Upper lobe of right lung (tissue), 1 donor: Measurements from ENCODE around the gene NKAPD1. TPM values are rescaled to one million over a fixed set of nuclear protein-coding genes. Genes with fewer than 3 reads are reported as not detected.
A peak's percentile ranks its signal among the peaks of the same experiment; 100 is the strongest.

Source experiments
- ATAC-seq: fragments of 200-7000 bp; cut with Tn5 transposase; one replicate; pipeline ENCODE4 v1.9.1; 2020; ENCODE audit warnings: mild to moderate bottlenecking, moderate library complexity
- DNase-seq: peaks from one replicate; pipeline ENCODE4 v3.0.0-alpha.2; 2020
- H3K27ac ChIP-seq: fragments of 200-600 bp; one replicate; pipeline ENCODE4 v1.8.0; 2022
- H3K27me3 ChIP-seq: fragments of 200-600 bp; one replicate; pipeline ENCODE4 v1.8.0; 2022; ENCODE audit warnings: mild to moderate bottlenecking
- H3K36me3 ChIP-seq: fragments of 200-600 bp; one replicate; pipeline ENCODE4 v1.8.0; 2022
- H3K4me1 ChIP-seq: fragments of 200-600 bp; one replicate; pipeline ENCODE4 v1.8.0; 2022
- H3K4me3 ChIP-seq: fragments of 200-600 bp; one replicate; pipeline ENCODE4 v1.8.0; 2022; ENCODE audit warnings: mild to moderate bottlenecking
- H3K9me3 ChIP-seq: fragments of 200-600 bp; one replicate; pipeline ENCODE4 v1.8.0; 2022
- intact Hi-C: fragments of 100-400 bp; cut with DNase I; formaldehyde crosslinking; loops from one replicate; pipeline ENCODE4 v1.11.0; 2022
- total RNA-seq: library from RNA; stranded (reverse); fragmentation: NEBNext Ultra II Directional; extraction: Animal tissue kit (Norgen Biotek cat#: 25700); gene quantifications from one replicate; pipeline ENCODE4 v1.2.1, GENCODE V29; 2021
- TF ChIP-seq, protein P1 (sequence below): fragments of 200-600 bp; IDR thresholded peaks from one replicate; pipeline ENCODE4 v1.8.0; 2022; ENCODE audit warnings: antibody characterized with exemption
- donor health status: DM: no; HTN: yes; CAD: no; lungs with severe emphysema.

Gene NKAPD1
- total RNA-seq, 1 donor from 2014 or later: 18.9 TPM

DNA sequence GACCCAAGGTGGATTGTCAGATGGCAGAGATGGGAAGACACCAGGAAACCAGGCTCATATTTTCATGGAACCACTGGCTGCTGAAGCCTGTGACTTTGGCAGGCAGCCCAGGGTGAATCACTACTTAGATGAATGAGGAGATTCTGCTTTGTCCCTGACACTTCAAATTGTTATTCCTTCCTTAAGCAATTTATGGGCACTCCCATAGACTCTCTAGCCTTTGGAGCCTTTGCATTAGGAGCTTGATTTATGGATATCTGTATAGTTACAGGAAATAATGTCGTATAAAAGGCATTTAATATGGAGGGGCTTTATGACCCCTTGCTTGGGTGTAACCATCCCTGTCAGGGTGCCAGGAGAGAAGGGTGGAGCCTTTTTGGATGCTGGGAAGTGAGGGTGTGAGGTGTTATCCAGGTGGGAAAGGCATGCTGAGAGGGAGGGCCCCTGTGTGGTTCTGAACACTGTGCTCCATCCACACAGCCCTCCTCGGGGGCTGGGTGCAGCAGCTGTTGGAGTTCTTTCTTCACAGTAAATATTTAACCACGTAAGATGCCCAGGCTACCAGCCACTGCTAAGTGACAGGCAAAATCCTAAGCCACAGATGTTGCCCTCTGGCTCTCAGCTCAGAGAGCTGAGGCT, 54.5 kb downstream of the NKAPD1 start:
- TF ChIP-seq, protein P1, sequence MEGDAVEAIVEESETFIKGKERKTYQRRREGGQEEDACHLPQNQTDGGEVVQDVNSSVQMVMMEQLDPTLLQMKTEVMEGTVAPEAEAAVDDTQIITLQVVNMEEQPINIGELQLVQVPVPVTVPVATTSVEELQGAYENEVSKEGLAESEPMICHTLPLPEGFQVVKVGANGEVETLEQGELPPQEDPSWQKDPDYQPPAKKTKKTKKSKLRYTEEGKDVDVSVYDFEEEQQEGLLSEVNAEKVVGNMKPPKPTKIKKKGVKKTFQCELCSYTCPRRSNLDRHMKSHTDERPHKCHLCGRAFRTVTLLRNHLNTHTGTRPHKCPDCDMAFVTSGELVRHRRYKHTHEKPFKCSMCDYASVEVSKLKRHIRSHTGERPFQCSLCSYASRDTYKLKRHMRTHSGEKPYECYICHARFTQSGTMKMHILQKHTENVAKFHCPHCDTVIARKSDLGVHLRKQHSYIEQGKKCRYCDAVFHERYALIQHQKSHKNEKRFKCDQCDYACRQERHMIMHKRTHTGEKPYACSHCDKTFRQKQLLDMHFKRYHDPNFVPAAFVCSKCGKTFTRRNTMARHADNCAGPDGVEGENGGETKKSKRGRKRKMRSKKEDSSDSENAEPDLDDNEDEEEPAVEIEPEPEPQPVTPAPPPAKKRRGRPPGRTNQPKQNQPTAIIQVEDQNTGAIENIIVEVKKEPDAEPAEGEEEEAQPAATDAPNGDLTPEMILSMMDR: no peak
- Histone ChIP-seq H3K27me3 (no peaks in the 10 kb centered on the region), H3K27ac (no peak overlapping the region), H3K36me3 (no peaks in the 10 kb centered on the region), H3K4me1 (peaks cover 6% of the 10 kb centered on the region), H3K9me3 (no peaks in the 10 kb centered on the region), H3K4me3 (no peak overlapping the region)
- intact Hi-C loops: no loop called here
- ATAC-seq (no peak), DNase-seq (no peak)

GRCh38 chr11:112129656-112130055, 55.6 kb downstream of the NKAPD1 start:
- no peak overlapping the region for H3K4me3 ChIP-seq
- intact Hi-C loops: no loop called here
- H3K36me3 ChIP-seq: no peaks in the 10 kb centered on the region
- TF ChIP-seq, protein P1: no peak
- H3K9me3 ChIP-seq: no peaks in the 10 kb centered on the region
- no peak overlapping the region for H3K27ac ChIP-seq
- peak; percentile 87 for ATAC-seq
- DNase-seq: no peak
- H3K4me1 ChIP-seq: peaks cover 6% of the 10 kb centered on the region
- no peaks in the 10 kb centered on the region for H3K27me3 ChIP-seq

DNA sequence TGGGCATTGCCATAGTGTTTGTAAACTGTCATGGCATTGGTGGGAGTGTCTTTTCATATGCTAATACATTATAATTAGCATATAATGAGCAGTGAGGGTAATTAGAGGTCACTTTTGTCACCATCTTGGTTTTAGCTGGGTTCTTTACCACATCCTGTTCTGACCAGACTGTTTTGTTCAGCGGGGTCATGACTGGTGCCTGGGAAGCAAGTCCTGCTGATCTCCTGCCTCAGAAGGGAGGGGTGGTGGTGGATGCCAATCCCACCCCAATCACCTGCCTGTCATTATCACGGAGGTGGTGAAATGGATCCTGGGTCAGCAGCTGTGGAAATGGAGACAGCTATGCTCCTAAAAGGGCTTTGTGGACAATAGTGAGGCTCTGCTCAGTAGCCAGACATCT, 58.6 kb downstream of the NKAPD1 start:
- Histone ChIP-seq H3K4me1 (peaks cover 6% of the 10 kb centered on the region), H3K27me3 (no peaks in the 10 kb centered on the region), H3K36me3 (no peaks in the 10 kb centered on the region), H3K4me3 (no peak overlapping the region), H3K9me3 (no peaks in the 10 kb centered on the region), H3K27ac (no peak overlapping the region)
- TF ChIP-seq, protein P1: no peak
- DNase-seq (no peak), ATAC-seq (no peak)
- intact Hi-C loops: no loop called here

- no peaks in the 10 kb centered on the region for H3K27me3 ChIP-seq
- no peaks in the 10 kb centered on the region for H3K4me1 ChIP-seq
- no peak for ATAC-seq
- H3K9me3 ChIP-seq: no peaks in the 10 kb centered on the region
- H3K27ac ChIP-seq: no peak overlapping the region
- no peak overlapping the region for H3K4me3 ChIP-seq
- intact Hi-C loops: no loop called here
- TF ChIP-seq, protein P1: no peak
- H3K36me3 ChIP-seq: no peaks in the 10 kb centered on the region
- DNase-seq: no peak
These were observed 60.4 kb downstream of the NKAPD1 start for GRCh38 chr11:112134473-112134872.

Other genes with a start within 250 kb of the NKAPD1 start
- gene ALG9, start 202.7 kb upstream of the NKAPD1 start, total RNA-seq: 26.6 TPM
- 1.9 TPM for gene FDXACB1, start 195.1 kb upstream of the NKAPD1 start, total RNA-seq
- 20.0 TPM for gene CFAP68, start 194.8 kb upstream of the NKAPD1 start, total RNA-seq
- gene CRYAB, start 162.5 kb upstream of the NKAPD1 start, total RNA-seq: 113 TPM
- gene HSPB2, start 161.6 kb upstream of the NKAPD1 start, total RNA-seq: 9.2 TPM
- 9.8 TPM for gene C11orf52, start 155.4 kb upstream of the NKAPD1 start, total RNA-seq
- gene DIXDC1, start 137.0 kb upstream of the NKAPD1 start, total RNA-seq: 15.2 TPM
- gene DLAT, start 48.9 kb upstream of the NKAPD1 start, total RNA-seq: 29.2 TPM
- 1.3 TPM for gene PIH1D2, start 282 bp upstream of the NKAPD1 start, total RNA-seq
- 33.9 TPM for gene TIMM8B, start 12.5 kb downstream of the NKAPD1 start, total RNA-seq
- 90.1 TPM for gene SDHD, start 12.6 kb downstream of the NKAPD1 start, total RNA-seq
- 49.9 TPM for gene IL18, start 89.8 kb downstream of the NKAPD1 start, total RNA-seq
- not detected for gene TEX12, start 93.1 kb downstream of the NKAPD1 start, total RNA-seq
- gene BCO2, start 101.2 kb downstream of the NKAPD1 start, total RNA-seq: 7.7 TPM
- 22.5 TPM for gene PTS, start 152.1 kb downstream of the NKAPD1 start, total RNA-seq
- not detected for gene PLET1, start 186.6 kb downstream of the NKAPD1 start, total RNA-seq